Measurements from ENCODE around the gene SPRR1A. TPM values are rescaled to one million over a fixed set of nuclear protein-coding genes. Genes with fewer than 3 reads are reported as not detected.

SPRR1A gene
- total and polyA plus RNA-seq, 2 of the 13 experiments (the other 11 are each of a cell fraction or from before 2014, with no cell fraction given), result not detected

DNA sequence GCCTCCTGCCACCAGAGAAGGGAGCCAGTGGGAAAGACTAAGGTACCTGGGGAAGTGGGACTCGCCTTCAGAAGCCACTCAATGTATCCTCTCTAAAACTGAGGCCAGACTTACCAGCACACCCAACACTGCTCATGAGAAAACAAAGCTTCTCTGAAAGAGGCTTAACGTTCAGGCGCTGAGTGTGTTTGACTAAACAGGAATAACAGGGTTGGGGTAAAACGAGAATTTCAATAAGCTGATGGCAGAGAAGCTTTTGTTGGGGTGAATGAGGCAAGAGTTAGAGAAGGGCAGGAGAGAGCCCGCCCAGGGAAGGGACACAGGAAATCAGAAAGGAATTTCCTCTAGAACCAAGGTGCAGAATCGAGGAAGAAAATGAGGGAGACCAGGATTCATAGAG lies 15.9 kb downstream of the SPRR1A start:
- ChIA-PET POLR2A (no interaction called here), CTCF (ENCODE audit: low intra/inter-chr PET ratio, low total read pairs) (no interaction called here)
- Histone ChIP-seq H3K36me3 (replicated peaks in 1 of 2; ENCODE audit: control insufficient read depth in 1 of 2, insufficient read depth in 2 of 2, low read length in 2 of 2) (no peaks in the 10 kb centered on the region), H4K20me1 (ENCODE audit: insufficient read depth, low read length) (no peaks in the 10 kb centered on the region), H3K4me3 (replicated peaks in 1 of 3; ENCODE audit: insufficient read depth in 1 of 3, low read depth in 2 of 3, low read length in 3 of 3) (no peak overlapping the region), H3K27me3 (ENCODE audit: control insufficient read depth in 1 of 2, insufficient read depth in 2 of 2, low read length in 2 of 2) (no peaks in the 10 kb centered on the region), H3K79me2 (ENCODE audit: insufficient read depth, low read length) (no peaks in the 10 kb centered on the region), H3K9me3 (ENCODE audit: low read length) (no peaks in the 10 kb centered on the region), H2AFZ (ENCODE audit: low read length) (no peak overlapping the region), H3K9ac (ENCODE audit: insufficient read depth, low read depth, low read length) (no peak overlapping the region), H3K27ac (ENCODE audit: extremely low read length, insufficient read depth, low read length) (no peak overlapping the region), H3K4me2 (ENCODE audit: low read depth, low read length) (no peak overlapping the region), H3K4me1 (ENCODE audit: insufficient read depth, low read length) (no peaks in the 10 kb centered on the region)
- DNase-seq (ENCODE audit: low spot score) (no peak), ATAC-seq (no peak), FAIRE-seq (no peak)
- intact Hi-C loops (cut with micrococcal nuclease; ENCODE audit: unreplicated experiment) (no loop called here), in situ Hi-C loops (cut with HindIII; ENCODE audit: extremely low pct_ligation_motif_present, low pct_unique_long_range_greater_than_20kb) (no loop called here)
- no peak for TF ChIP-seq ZNF850 (CRISPR knock-in tag; conservative IDR thresholded peaks at IDR 0.05)
- TF ChIP-seq, protein P1, sequence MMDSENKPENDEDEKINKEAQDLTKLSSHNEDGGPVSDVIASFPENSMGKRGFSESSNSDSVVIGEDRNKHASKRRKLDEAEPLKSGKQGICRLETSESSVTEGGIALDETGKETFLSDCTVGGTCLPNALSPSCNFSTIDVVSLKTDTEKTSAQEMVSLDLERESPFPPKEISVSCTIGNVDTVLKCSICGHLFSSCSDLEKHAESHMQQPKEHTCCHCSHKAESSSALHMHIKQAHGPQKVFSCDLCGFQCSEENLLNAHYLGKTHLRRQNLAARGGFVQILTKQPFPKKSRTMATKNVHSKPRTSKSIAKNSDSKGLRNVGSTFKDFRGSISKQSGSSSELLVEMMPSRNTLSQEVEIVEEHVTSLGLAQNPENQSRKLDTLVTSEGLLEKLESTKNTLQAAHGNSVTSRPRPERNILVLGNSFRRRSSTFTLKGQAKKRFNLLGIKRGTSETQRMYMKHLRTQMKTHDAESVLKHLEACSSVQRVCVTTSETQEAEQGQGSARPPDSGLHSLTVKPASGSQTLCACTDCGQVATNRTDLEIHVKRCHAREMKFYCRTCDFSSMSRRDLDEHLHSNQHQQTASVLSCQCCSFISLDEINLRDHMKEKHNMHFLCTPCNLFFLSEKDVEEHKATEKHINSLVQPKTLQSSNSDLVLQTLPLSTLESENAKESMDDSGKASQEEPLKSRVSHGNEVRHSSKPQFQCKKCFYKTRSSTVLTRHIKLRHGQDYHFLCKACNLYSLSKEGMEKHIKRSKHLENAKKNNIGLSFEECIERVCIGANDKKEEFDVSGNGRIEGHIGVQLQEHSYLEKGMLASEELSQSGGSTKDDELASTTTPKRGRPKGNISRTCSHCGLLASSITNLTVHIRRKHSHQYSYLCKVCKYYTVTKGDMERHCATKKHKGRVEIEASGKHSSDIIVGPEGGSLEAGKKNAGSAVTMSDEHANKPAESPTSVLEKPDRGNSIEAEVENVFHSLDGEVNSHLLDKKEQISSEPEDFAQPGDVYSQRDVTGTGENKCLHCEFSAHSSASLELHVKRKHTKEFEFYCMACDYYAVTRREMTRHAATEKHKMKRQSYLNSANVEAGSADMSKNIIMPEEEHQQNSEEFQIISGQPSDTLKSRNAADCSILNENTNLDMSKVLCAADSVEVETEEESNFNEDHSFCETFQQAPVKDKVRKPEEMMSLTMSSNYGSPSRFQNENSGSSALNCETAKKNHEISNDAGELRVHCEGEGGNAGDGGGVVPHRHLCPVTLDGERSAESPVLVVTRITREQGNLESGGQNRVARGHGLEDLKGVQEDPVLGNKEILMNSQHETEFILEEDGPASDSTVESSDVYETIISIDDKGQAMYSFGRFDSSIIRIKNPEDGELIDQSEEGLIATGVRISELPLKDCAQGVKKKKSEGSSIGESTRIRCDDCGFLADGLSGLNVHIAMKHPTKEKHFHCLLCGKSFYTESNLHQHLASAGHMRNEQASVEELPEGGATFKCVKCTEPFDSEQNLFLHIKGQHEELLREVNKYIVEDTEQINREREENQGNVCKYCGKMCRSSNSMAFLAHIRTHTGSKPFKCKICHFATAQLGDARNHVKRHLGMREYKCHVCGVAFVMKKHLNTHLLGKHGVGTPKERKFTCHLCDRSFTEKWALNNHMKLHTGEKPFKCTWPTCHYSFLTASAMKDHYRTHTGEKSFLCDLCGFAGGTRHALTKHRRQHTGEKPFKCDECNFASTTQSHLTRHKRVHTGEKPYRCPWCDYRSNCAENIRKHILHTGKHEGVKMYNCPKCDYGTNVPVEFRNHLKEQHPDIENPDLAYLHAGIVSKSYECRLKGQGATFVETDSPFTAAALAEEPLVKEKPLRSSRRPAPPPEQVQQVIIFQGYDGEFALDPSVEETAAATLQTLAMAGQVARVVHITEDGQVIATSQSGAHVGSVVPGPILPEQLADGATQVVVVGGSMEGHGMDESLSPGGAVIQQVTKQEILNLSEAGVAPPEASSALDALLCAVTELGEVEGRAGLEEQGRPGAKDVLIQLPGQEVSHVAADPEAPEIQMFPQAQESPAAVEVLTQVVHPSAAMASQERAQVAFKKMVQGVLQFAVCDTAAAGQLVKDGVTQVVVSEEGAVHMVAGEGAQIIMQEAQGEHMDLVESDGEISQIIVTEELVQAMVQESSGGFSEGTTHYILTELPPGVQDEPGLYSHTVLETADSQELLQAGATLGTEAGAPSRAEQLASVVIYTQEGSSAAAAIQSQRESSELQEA (CRISPR knock-in tag; IDR thresholded peaks at IDR 0.05; ENCODE audit: not compliant biosample characterization), result no peak
- no peak for TF ChIP-seq PHB2 (IDR thresholded peaks at IDR 0.05; ENCODE audit: partially characterized antibody)
- no TSS peak for BruUV-seq (replicated peaks)
- under 1% methylated on average over 6 of the region's 6 CpGs for WGBS (ENCODE audit: low lambda C conversion rate)

Measured in HepG2 (cell line).